ENCODE data around the gene PDIA4.

The PDIA4 gene

DNA sequence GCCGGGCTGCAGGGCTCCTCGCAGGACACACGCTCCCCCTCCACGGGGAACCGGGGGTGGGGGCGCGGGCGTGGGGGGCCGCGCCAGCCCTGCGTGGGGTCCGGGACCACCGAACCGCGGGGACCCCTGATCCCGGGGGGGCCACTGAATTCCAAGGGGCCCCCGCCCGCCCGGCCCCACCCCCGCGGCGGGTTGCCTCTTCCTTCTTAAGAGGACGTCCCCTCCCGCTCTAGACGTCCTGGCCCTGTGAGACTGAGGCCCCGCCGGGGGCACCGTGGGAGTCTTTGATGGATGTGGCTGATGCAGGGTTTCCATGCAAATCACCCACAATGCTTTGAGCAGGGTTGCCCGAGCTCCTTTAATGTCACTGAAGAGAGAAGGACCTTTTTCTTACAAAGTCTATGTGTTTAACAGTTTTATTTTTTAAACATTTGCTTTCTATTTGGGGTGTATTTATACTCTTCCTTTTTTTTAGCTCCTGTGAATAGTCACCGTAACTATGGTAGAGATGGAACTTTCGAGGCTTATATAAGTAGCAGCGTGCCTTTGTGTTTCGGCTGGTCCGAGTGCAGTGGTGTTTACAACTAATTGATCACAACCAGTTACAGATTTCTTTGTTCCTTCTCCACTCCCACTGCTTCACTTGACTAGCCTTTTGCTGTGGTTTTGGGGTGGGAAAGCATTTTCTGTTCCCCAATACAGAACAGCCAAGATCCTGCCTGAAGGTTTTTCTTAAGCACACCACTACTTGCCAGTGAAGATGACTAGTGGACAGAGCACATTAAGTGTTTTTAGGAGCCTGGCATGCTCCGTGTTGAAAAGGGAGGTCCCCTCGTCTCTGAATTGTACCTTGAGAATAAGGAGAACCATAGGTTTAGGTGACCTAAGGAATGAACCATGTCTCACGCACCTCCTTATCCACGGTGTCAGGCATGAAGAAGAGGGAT lies 44.8 kb downstream of the PDIA4 start:
- TF ChIP-seq CREB1 (IDR thresholded peaks at IDR 0.05; ENCODE audit: low read depth): 0 out of 2 replicates have a peak, but pooled peaks have one; percentile 21
- TF ChIP-seq, protein P1, sequence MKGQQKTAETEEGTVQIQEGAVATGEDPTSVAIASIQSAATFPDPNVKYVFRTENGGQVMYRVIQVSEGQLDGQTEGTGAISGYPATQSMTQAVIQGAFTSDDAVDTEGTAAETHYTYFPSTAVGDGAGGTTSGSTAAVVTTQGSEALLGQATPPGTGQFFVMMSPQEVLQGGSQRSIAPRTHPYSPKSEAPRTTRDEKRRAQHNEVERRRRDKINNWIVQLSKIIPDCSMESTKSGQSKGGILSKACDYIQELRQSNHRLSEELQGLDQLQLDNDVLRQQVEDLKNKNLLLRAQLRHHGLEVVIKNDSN (IDR thresholded peaks at IDR 0.05): no peak
- TF ChIP-seq, protein P2, sequence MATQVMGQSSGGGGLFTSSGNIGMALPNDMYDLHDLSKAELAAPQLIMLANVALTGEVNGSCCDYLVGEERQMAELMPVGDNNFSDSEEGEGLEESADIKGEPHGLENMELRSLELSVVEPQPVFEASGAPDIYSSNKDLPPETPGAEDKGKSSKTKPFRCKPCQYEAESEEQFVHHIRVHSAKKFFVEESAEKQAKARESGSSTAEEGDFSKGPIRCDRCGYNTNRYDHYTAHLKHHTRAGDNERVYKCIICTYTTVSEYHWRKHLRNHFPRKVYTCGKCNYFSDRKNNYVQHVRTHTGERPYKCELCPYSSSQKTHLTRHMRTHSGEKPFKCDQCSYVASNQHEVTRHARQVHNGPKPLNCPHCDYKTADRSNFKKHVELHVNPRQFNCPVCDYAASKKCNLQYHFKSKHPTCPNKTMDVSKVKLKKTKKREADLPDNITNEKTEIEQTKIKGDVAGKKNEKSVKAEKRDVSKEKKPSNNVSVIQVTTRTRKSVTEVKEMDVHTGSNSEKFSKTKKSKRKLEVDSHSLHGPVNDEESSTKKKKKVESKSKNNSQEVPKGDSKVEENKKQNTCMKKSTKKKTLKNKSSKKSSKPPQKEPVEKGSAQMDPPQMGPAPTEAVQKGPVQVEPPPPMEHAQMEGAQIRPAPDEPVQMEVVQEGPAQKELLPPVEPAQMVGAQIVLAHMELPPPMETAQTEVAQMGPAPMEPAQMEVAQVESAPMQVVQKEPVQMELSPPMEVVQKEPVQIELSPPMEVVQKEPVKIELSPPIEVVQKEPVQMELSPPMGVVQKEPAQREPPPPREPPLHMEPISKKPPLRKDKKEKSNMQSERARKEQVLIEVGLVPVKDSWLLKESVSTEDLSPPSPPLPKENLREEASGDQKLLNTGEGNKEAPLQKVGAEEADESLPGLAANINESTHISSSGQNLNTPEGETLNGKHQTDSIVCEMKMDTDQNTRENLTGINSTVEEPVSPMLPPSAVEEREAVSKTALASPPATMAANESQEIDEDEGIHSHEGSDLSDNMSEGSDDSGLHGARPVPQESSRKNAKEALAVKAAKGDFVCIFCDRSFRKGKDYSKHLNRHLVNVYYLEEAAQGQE (IDR thresholded peaks at IDR 0.05; ENCODE audit: low read depth): no peak
- no peak for TF ChIP-seq EGR1 (IDR thresholded peaks at IDR 0.05)
- TF ChIP-seq CEBPB (IDR thresholded peaks at IDR 0.05): no peak
- TF ChIP-seq YY1 (IDR thresholded peaks at IDR 0.05; ENCODE audit: low read depth): no peak
- peak; percentile 93 for TF ChIP-seq TEAD4 (IDR thresholded peaks at IDR 0.05)

DNA sequence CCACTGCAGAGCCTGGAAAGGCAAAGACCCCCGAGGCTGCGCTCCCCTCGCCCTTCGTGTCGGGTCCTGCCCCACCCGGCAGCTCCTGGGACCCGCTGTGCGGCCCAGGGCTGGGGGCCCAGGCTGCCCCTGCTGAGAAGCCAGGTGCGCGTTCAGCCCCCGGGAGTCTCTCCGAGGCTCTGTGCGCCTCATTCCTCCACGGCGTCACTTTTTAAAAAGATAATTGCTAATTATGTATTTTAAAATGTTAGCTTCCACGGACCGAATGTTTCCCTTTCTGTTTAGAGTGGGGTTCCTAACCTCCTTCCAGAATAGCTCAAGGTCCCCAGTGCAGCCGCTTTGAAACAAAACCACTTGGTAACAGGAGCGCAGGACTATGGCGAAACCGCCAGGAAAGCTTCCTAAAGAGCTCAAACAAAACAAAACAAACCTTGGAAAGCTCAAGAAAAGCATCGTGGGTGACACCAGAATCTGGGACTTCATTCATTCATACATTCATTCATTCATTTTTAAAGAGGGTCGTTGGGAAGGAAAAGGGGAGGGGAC lies 45.6 kb downstream of the PDIA4 start:
- TF ChIP-seq, protein P2 (IDR thresholded peaks at IDR 0.05; ENCODE audit: low read depth): no peak
- TF ChIP-seq CEBPB (IDR thresholded peaks at IDR 0.05): peak; percentile 49

DNA sequence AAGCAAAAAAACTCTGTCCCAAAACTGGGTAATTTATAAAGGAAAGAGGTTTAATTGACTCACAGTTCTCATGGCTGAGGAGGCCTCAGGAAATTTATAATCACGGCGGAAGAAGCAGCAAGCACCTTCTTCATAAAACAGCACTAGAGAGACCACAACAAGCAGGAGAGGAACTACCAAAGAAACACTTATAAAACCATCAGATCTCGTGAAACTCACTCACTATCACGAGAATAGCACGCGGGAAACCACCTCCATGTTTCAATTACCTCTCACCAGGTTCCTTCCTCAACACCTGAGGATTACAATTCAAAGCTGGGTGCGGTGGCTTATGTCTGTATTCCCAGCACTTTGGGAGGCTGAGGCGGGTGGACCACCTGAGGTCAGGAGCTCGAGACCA lies 48.5 kb downstream of the PDIA4 start:
- TF ChIP-seq, protein P1 (IDR thresholded peaks at IDR 0.05): no peak
- TF ChIP-seq TCF12 (IDR thresholded peaks at IDR 0.05; ENCODE audit: low read depth) (no peak), TAF1 (IDR thresholded peaks at IDR 0.05; ENCODE audit: low read depth) (no peak), TEAD4 (IDR thresholded peaks at IDR 0.05) (no peak), FOXM1 (IDR thresholded peaks at IDR 0.05; ENCODE audit: borderline replicate concordance, low read depth) (no peak), EGR1 (IDR thresholded peaks at IDR 0.05) (no peak), CEBPB (IDR thresholded peaks at IDR 0.05) (no peak), YY1 (IDR thresholded peaks at IDR 0.05; ENCODE audit: low read depth) (no peak), RAD21 (IDR thresholded peaks at IDR 0.05; ENCODE audit: low read depth) (no peak), CREB1 (IDR thresholded peaks at IDR 0.05; ENCODE audit: low read depth) (no peak), ZBTB7A (IDR thresholded peaks at IDR 0.05; ENCODE audit: low read depth) (no peak), EP300 (IDR thresholded peaks at IDR 0.05; ENCODE audit: borderline replicate concordance) (no peak), NFIC (IDR thresholded peaks at IDR 0.05) (no peak)
- TF ChIP-seq, protein P3, sequence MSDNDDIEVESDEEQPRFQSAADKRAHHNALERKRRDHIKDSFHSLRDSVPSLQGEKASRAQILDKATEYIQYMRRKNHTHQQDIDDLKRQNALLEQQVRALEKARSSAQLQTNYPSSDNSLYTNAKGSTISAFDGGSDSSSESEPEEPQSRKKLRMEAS (IDR thresholded peaks at IDR 0.05): no peak
- TF ChIP-seq, protein P2 (IDR thresholded peaks at IDR 0.05; ENCODE audit: low read depth): no peak

DNA sequence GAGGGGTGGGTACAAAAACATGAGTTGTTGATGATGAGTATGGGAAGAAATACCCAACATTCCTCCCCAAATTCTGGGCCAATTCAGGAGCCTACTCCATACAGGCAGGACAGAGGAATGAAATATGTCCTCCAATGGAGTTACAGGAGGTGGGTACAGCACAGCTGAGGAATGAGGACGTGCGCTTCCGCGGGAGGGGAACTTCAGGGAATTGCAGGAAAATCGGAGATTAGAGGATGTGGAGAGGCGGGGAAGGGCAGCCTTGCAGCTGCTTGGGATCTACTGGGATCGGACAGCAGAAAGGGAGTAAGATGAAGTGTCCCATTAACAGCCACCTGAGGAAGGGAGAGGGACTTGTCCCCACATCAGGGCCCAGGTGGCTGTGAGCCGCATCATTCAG lies 50.2 kb downstream of the PDIA4 start:
- TF ChIP-seq CEBPB (IDR thresholded peaks at IDR 0.05): no peak
- TF ChIP-seq, protein P1 (IDR thresholded peaks at IDR 0.05): no peak
- no peak for TF ChIP-seq NFIC (IDR thresholded peaks at IDR 0.05)
- no peak for TF ChIP-seq TCF12 (IDR thresholded peaks at IDR 0.05; ENCODE audit: low read depth)
- TF ChIP-seq, protein P2 (IDR thresholded peaks at IDR 0.05; ENCODE audit: low read depth): no peak
- TF ChIP-seq FOXM1 (IDR thresholded peaks at IDR 0.05; ENCODE audit: borderline replicate concordance, low read depth): no peak
- no peak for TF ChIP-seq EP300 (IDR thresholded peaks at IDR 0.05; ENCODE audit: borderline replicate concordance)
- TF ChIP-seq TAF1 (IDR thresholded peaks at IDR 0.05; ENCODE audit: low read depth): no peak
- no peak for TF ChIP-seq EGR1 (IDR thresholded peaks at IDR 0.05)
- TF ChIP-seq, protein P3 (IDR thresholded peaks at IDR 0.05): no peak
- no peak for TF ChIP-seq CREB1 (IDR thresholded peaks at IDR 0.05; ENCODE audit: low read depth)
- no peak for TF ChIP-seq ZBTB7A (IDR thresholded peaks at IDR 0.05; ENCODE audit: low read depth)
- no peak for TF ChIP-seq RAD21 (IDR thresholded peaks at IDR 0.05; ENCODE audit: low read depth)
- no peak for TF ChIP-seq TEAD4 (IDR thresholded peaks at IDR 0.05)

All from Ishikawa (cell line).